GM19043 (cell line): ENCODE data around the gene SLC8A1.

Experiments used
- ATAC-seq: cut with Tn5 transposase; IDR thresholded peaks from one replicate; pipeline ENCODE4 v1.9.1; 2021; ENCODE audit warnings: low read depth; ENCODE audit not compliant: unreplicated experiment

Gene SLC8A1

GRCh38 chr2:40321822-40322221 lies 130.1 kb downstream of the SLC8A1 start:
- no peak for ATAC-seq

- no peak for ATAC-seq
Observed at GRCh38 chr2:40321016-40321623, 130.8 kb downstream of the SLC8A1 start.

GRCh38 chr2:40318921-40319320 lies 133.0 kb downstream of the SLC8A1 start:
- no peak for ATAC-seq

DNA sequence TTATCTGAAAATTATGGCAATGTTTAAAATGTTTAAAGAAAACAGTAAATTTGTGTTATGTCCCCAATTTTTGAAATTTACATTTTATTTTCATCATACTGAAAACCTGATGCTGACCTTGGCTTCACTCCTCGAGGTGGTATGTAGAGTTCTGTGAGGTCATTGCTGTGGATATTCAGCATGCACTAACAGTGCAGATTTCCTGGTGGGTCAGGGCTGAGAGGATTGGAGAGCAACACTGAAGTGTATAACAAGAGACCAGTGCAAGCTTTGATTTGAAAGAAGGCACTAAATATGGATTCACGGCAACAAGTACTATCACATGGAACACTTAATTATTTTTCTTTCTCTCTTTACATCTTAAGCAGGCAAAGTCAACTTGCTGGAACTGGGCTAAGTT lies 134.1 kb downstream of the SLC8A1 start:
- ATAC-seq: no peak

DNA sequence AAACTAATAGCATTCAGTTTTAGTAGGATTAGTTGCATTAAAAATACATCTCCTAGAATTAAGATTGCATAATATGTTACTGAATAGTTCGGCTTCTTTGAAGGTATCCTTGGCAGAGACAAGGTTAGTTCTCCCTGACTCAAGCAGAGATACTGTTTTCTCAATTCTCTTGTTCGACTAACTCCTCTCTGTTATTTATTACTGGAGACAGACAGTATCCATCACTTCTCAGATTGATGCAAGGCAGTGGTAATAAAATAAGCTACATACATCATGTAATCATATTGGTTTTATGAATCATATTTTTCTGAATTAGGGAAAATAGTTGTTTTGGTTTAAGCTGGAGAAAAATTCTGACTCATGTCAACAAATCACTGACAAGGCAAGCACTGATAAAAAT lies 134.8 kb downstream of the SLC8A1 start:
- no peak for ATAC-seq

DNA sequence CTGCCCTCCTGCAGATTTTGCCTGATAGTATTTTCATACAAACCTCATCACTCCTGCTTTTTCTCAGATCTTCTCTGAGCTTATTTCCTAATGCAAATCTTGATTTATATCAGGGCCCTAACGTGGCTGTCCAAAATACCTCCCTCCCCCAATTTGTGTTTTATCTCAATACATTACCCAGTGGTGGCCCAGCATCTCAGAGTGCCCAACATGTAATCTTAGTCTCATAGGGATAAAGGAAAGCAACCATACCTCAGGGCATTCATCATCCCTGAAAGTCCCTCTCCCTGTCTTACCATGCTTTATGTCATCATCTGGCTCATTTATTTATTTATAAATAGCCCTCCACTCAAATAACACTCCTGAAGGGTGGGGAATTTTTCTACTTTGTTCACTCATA lies 135.3 kb downstream of the SLC8A1 start:
- no peak for ATAC-seq

- ATAC-seq: no peak
Observed at GRCh38 chr2:40315683-40316082, 136.2 kb downstream of the SLC8A1 start.

DNA sequence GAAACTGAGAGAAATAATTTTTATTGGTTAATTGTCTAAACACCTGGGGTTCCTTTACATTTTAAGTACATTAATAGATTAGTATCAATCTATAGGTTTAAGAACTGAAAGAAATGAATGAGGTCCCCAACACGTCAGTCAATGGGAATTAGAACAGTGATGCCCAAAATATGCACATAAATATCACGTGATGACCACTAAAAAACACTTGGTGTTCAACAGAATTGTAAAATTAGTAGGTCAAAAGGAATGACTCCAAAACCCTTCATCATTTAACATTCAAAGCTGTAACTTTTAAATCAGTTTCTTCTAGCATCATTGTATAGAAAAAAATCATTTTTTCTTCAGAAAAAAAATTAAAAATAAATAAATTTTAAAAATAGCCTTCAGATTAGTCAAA lies 140.9 kb downstream of the SLC8A1 start:
- ATAC-seq: no peak

DNA sequence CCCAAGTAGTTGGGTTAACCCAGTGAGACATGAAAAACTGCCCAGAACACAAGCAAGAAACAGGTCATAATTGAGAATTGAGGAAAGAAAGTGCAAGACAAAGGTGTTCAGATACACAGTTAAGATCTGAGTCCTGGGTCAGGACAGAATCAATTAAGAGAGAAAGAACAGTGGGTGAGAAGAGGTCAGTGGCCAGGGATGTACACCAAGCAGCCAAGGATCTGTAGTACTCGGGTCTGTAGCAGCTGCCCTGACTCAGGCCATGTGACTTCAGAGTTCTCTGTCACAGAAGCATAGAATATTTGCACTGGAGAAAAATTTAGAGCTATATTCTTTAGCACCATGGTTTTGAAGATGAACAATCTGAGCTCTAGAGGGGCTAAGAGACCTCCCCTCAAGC lies 141.6 kb downstream of the SLC8A1 start:
- no peak for ATAC-seq

DNA sequence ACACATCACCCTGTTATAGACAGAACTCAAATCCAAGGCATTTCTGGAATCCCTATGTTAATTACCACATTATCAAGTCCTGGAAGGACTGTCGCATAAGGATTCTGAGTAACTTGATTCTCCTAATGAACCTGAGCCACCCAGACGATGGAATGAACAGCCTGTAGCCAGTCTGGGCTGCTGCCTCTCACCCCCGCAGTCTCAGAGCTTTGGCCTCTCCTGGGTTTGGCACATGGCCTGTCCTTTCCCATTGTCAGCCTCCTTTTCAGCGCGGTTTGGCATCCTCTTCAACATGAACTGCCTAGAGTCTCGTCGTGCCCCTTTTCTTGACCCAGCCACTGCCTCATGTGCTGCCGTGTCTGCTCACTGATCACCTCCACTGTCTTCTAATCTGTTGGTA lies 147.6 kb downstream of the SLC8A1 start:
- no peak for ATAC-seq

DNA sequence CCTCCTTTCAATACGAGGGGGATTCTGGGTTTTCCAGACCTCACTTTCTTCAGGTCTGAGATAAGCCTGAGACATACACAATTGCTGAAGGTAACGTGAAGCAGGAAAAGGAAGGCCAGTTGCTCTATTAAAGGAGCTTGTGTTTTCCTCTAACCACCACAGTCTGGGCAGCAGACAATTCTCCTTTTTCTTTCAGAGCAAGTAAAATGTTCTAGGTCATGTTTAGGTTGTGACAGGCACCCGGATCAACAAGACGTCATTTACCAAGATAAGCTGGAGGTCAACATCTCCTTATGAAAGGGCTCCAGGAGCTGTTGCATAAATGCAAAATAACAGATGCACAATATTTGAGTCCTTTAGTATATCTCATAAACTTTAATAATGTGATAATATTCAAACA lies 148.1 kb downstream of the SLC8A1 start:
- ATAC-seq: no peak

GRCh38 chr2:40302751-40303325 lies 149.1 kb downstream of the SLC8A1 start:
- no peak for ATAC-seq

DNA sequence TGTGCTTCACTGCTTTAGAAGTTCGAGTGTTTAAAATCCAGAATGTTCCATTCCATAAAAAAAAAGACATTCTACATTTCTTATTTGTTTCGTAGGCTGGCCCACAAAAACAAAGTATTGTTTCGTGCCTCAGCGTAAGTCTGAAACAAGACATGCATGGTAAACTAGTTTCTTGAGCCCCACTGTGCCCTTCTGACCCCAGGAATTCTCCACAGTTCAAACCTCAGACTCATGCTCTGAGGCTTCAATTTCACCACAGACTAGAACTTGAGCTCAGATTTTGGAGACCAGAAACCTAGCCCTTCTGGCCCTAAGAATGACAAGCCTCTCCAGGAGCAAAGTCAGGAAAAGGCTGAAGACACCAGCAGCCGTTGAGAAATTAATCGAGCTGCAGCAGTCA lies 151.5 kb downstream of the SLC8A1 start:
- ATAC-seq: no peak

GRCh38 chr2:40299781-40300180 lies 152.1 kb downstream of the SLC8A1 start:
- no peak for ATAC-seq

DNA sequence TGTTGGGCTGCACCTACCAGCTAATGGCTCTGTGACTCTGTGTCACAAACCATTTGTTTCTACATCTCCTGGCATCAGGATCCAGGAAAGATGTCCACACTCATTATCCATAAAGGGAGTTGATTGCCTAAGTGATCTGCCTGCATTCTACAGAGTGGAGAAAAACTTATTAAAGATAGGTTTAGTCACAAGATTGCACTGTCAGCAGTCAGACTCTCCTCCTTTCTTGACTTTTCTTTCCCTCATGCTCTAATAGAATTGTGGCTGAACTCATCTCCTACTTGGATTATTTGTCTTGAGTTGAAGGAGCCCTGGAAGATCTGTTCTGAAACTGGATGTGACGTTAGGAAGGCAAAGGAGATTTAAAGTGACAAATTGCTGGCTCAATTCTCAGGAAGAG lies 152.7 kb downstream of the SLC8A1 start:
- no peak for ATAC-seq

DNA sequence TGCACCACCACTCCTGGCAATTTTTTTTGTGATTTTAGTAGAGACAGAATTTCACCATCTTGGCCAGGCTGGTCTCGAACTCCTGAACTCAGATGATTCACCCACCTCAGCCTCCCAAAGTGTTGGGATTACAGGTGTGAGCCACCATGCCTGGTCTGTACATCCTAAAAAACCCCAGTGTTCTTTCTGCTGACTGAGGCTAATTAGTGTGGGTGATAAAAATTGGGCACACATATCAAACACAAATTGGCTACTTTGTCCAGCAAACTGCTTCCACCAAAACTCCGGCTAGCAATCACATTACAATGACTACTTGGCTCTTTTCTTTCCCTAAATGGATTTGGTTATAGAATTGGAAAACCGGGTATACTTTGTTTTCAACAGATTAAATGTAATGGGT lies 153.9 kb downstream of the SLC8A1 start:
- ATAC-seq: no peak

DNA sequence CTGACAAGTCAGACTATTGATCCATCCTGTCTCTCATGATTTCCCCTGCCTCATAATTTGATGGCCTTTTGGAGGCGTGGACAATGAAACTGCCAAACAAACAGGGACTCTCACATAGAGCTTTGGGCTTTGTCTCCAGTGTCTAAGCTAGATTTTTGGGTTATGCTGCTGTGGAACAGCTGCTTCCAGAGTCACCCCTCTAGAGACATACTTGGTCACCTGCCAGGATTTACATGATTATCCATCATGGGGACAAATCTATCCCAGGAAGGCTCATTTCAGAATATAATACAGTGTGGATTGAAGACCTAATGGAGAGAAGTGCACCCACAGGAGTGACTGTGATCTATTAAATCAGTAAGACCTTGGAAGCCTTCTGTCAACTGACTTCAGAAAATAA lies 159.6 kb downstream of the SLC8A1 start:
- no peak for ATAC-seq

DNA sequence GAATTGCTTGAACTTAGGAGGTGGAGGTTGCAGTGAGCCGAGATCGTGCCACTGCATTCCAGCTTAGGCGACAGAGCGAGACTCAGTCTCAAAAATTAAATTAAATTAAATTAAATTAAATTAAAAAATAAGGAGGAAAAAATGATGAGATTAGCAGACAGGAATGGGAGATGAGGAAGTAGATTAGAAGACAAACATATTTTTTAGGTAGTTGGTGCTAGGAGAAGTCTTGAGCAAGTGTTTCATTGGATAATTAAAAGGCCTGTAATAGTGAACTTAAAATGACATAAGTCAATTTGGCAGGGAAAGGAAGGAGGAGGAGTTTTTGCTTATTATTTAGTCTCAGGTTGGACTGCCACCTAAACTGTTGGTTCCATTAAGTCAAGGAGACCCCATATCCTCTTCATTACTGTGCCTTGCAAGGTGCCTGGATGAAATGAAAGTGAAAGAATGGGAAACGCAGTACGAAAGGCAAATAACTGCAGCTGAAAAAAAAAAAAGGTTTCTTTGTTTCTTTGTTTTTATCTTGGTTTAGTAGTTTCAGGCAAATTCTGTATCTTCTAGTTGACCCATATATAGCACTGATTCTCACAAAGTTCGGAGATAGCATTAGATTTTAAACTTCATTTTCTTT lies 162.0 kb downstream of the SLC8A1 start:
- ATAC-seq: no peak

DNA sequence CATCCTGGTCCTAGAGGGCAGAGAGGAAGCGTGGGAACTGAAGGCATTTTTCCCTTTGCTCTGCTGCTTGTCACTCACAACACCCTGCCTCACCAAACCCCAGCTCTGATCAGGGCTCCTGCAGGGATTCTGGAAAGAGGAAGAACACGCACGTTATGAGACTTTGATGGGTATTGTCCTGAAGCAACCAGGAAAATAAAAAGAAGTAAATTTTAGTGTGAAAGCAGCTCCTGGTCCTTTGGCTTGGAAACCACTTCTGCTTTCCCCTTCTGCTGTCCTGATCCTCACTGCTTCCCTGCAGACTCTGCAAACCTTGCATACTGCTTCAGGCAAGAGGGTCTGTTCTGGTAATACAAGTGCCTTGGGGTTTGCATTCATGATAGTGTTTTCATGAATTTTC lies 164.1 kb downstream of the SLC8A1 start:
- no peak for ATAC-seq

DNA sequence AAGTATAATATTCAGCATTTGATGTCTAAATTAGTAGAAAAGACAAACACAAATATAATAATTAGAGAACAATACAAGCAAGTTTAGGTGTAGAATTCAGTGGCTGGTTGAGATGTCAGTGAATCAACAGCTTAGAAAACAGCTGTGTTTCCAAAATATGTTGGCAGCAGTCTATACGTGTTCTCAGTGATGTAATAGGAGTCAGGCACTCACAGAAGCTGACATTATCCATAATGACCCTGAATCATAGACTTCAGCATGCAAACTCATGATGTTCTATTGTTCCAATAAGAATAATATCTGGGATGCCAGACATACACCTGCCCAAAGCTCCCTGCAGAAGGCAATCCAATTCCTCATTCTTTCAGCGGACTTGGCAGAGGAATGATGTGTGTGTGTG lies 164.7 kb downstream of the SLC8A1 start:
- ATAC-seq: no peak

GRCh38 chr2:40286721-40287120 lies 165.2 kb downstream of the SLC8A1 start:
- ATAC-seq: no peak

DNA sequence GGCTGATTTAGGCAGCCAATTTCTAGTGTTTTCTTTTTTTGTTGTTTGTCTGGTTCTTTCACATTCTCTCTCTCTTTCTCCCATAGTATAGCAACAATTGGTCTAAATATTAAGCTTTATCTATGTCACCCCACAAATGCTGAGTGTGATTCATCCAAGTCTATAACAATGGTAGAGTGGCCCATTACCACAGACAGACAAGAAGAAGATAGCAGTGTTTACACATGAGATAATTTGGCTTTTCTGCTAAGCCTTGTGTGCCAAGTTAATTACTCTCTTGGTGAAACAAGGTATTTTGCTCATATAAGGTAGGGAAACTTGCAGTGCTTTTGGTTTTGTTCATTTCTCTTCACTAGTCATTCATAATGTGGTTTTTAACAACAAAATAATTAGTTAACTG lies 166.5 kb downstream of the SLC8A1 start:
- ATAC-seq: no peak
